WTC11 (cell line): Measurements from ENCODE around the gene ESRRA. TPM values are rescaled to one million over a fixed set of nuclear protein-coding genes. Genes with fewer than 3 reads are reported as not detected.

Source experiments
- CDX4 ChIP-seq: fragments of 250-450 bp; sonication (Bioruptor Pico); IDR thresholded peaks from 2 replicates; pipeline ENCODE4 v1.9.0; 2021; ENCODE audit warnings: moderate library complexity, mild to moderate bottlenecking, inconsistent platforms, borderline replicate concordance
- ERG ChIP-seq: fragments of 250-450 bp; sonication (Bioruptor Pico); IDR thresholded peaks from 2 replicates; pipeline ENCODE4 v1.8.0; 2021; ENCODE audit warnings: mild to moderate bottlenecking
- FOXP4 ChIP-seq: sonication (generic); formaldehyde crosslinking; IDR thresholded peaks from 2 replicates; pipeline ENCODE4 v1.8.0; 2022; ENCODE audit warnings: mild to moderate bottlenecking, missing genetic modification reagents
- NR1H2 ChIP-seq: sonication (generic); formaldehyde crosslinking; IDR thresholded peaks from 2 replicates; pipeline ENCODE4 v1.9.0; 2021; ENCODE audit warnings: mild to moderate bottlenecking, moderate library complexity, missing genetic modification reagents
- PRRX2 ChIP-seq: fragments of 250-450 bp; sonication (Bioruptor Pico); IDR thresholded peaks from 2 replicates; pipeline ENCODE4 v1.8.0; 2021; ENCODE audit warnings: mild to moderate bottlenecking
- SP1 ChIP-seq: sonication (generic); formaldehyde crosslinking; conservative IDR thresholded peaks from 2 replicates; pipeline ENCODE4 v1.8.1; 2022; ENCODE audit warnings: missing genetic modification reagents
- ZNF317 ChIP-seq: sonication (generic); formaldehyde crosslinking; IDR thresholded peaks from 2 replicates; pipeline ENCODE4 v1.8.1; 2023; ENCODE audit warnings: low read depth, mild to moderate bottlenecking, moderate library complexity, missing genetic modification reagents, borderline replicate concordance
- ZNF512 ChIP-seq: sonication (generic); formaldehyde crosslinking; IDR thresholded peaks from 2 replicates; pipeline ENCODE4 v1.8.1; 2022; ENCODE audit warnings: missing genetic modification reagents, borderline replicate concordance
- ZNF671 ChIP-seq: fragments of 250-450 bp; sonication (Bioruptor Pico); IDR thresholded peaks from 2 replicates; pipeline ENCODE4 v1.8.0; 2021; ENCODE audit warnings: mild to moderate bottlenecking
- total RNA-seq: library from RNA; stranded (reverse); gene quantifications from 3 replicates; pipeline ENCODE4 v1.2.3, GENCODE V29; 2021
- TF ChIP-seq, protein P1 (sequence below): sonication (generic); formaldehyde crosslinking; IDR thresholded peaks from 2 replicates; pipeline ENCODE4 v1.8.1; 2022; ENCODE audit warnings: mild to moderate bottlenecking, moderate library complexity, missing genetic modification reagents
- TF ChIP-seq, protein P2 (sequence below): sonication (generic); formaldehyde crosslinking; IDR thresholded peaks from 2 replicates; pipeline ENCODE4 v1.8.0; 2023; ENCODE audit warnings: mild to moderate bottlenecking, missing genetic modification reagents
- TF ChIP-seq, protein P3 (sequence below): sonication (generic); formaldehyde crosslinking; IDR thresholded peaks from 2 replicates; pipeline ENCODE4 v1.8.1; 2023; ENCODE audit warnings: mild to moderate bottlenecking, missing genetic modification reagents

The ESRRA gene
- total RNA-seq, 1 experiment from 2014 or later = 81.9 TPM

DNA sequence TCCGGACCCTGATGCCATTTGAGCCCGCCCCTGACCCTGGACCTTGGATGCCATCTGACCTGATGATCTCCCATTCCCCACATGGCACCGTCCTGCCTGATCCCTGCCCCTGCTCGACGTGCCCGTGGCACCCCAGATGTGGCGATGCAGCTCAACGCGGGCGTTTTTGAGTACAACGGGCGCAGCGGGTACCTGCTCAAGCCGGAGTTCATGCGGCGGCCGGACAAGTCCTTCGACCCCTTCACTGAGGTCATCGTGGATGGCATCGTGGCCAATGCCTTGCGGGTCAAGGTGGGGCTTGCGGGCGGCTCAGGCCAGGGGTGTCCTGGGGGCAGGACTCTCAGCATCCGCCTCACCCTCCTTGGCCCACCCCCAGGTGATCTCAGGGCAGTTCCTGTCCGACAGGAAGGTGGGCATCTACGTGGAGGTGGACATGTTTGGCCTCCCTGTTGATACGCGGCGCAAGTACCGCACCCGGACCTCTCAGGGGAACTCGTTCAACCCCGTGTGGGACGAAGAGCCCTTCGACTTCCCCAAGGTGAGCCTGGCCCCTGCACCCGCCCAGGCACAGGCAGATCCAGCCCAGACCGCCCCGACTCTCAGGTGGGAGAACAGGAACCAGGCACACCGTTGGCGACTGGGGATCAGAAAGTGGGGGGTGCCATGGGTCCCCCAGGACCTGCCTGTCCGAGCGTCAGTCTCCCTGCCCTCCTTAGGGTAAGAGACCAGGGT is 42.9 kb upstream of the ESRRA start (continued):
- TF ChIP-seq, protein P1, sequence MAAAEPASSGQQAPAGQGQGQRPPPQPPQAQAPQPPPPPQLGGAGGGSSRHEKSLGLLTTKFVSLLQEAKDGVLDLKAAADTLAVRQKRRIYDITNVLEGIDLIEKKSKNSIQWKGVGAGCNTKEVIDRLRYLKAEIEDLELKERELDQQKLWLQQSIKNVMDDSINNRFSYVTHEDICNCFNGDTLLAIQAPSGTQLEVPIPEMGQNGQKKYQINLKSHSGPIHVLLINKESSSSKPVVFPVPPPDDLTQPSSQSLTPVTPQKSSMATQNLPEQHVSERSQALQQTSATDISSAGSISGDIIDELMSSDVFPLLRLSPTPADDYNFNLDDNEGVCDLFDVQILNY (CRISPR knock-in tag) = no peak
- TF ChIP-seq NR1H2 (CRISPR knock-in tag) = no peak
- no peak for TF ChIP-seq ZNF512 (CRISPR knock-in tag)
- TF ChIP-seq PRRX2 = no peak
- no peak for TF ChIP-seq ZNF317 (CRISPR knock-in tag)
- TF ChIP-seq, protein P2, sequence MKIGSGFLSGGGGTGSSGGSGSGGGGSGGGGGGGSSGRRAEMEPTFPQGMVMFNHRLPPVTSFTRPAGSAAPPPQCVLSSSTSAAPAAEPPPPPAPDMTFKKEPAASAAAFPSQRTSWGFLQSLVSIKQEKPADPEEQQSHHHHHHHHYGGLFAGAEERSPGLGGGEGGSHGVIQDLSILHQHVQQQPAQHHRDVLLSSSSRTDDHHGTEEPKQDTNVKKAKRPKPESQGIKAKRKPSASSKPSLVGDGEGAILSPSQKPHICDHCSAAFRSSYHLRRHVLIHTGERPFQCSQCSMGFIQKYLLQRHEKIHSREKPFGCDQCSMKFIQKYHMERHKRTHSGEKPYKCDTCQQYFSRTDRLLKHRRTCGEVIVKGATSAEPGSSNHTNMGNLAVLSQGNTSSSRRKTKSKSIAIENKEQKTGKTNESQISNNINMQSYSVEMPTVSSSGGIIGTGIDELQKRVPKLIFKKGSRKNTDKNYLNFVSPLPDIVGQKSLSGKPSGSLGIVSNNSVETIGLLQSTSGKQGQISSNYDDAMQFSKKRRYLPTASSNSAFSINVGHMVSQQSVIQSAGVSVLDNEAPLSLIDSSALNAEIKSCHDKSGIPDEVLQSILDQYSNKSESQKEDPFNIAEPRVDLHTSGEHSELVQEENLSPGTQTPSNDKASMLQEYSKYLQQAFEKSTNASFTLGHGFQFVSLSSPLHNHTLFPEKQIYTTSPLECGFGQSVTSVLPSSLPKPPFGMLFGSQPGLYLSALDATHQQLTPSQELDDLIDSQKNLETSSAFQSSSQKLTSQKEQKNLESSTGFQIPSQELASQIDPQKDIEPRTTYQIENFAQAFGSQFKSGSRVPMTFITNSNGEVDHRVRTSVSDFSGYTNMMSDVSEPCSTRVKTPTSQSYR = no peak
- TF ChIP-seq ERG (CRISPR knock-in tag) = no peak
- TF ChIP-seq, protein P3, sequence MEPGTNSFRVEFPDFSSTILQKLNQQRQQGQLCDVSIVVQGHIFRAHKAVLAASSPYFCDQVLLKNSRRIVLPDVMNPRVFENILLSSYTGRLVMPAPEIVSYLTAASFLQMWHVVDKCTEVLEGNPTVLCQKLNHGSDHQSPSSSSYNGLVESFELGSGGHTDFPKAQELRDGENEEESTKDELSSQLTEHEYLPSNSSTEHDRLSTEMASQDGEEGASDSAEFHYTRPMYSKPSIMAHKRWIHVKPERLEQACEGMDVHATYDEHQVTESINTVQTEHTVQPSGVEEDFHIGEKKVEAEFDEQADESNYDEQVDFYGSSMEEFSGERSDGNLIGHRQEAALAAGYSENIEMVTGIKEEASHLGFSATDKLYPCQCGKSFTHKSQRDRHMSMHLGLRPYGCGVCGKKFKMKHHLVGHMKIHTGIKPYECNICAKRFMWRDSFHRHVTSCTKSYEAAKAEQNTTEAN = no peak
- TF ChIP-seq ZNF671 (CRISPR knock-in tag) = no peak
- no peak for TF ChIP-seq CDX4 (CRISPR knock-in tag)
- no peak for TF ChIP-seq FOXP4 (CRISPR knock-in tag)
- no peak for TF ChIP-seq SP1 (CRISPR knock-in tag)
